Right renal pelvis (tissue), 4 donors: Measurements from ENCODE around the gene TFDP1. TPM values are rescaled to one million over a fixed set of nuclear protein-coding genes. Genes with fewer than 3 reads are reported as not detected.

Experiments used
- DNase-seq, 4 donors: peaks; one replicate each; pipeline ENCODE4 v3.0.0-alpha.2; 2013; ENCODE audit warnings: low read depth in 4 of 4, low spot score in 3 of 4, missing footprints in 1 of 4
- polyA plus RNA-seq, 4 donors: library from polyadenylated mRNA; unstranded; fragments of 120-200 nt; gene quantifications; one replicate each; pipeline ENCODE4 v1.2.1, GENCODE V29; 2013; ENCODE audit not compliant: insufficient read length in 4 of 4

The TFDP1 gene
- polyA plus RNA-seq, 4 donors = 85.0 to 101 (median 90.7) TPM

DNA sequence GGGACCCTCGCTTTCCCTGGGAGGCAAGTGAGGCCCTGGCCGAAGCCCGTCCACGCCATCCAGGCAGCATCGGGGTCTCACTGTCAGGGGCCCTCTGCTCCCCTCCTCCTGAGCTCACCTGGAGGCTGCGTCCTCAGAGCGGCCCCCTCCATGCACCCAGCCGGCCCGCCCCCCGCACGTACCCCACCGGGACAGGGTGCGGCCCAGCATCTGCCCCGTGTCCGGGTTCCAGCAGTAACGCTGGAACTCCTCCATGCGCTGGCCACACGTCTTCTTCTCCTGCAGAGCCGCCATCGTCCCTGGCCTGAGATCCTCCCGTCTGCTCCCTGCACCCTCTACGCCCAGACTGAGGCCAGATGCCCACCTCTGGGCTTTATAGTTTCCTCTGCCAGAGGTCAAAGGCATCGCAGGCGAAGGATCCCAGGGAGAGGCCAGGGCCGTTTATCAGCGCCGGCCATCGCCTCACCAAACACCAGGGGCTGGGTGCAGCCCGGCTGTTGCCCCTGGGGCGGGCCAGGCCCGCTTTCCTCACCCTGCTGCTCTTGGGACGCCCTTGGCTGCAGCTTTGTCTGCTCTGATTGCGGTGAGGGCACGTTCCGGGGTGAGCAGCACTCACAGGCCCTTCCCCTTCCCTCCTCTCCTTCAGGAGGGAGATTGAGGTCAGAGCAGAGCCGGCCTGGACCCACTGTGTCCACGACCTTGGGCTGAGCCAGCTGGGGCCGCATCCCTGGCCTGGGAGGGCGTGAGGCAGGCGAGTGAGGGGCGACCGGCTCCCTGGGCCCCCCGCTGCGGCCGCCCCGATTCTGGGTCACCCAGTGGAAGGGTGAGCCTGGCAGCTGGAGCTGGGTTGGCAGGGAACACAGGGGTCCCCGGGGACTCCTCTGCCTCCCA lies 73.5 kb downstream of the TFDP1 start, which contains the start of gene ATP4B:
Gene ATP4B, minus strand, starts transcription at position 348 of the 891 bp plus-strand sequence. Its CDS starts 54 bp downstream, at position 294.
- no peak for DNase-seq

DNA sequence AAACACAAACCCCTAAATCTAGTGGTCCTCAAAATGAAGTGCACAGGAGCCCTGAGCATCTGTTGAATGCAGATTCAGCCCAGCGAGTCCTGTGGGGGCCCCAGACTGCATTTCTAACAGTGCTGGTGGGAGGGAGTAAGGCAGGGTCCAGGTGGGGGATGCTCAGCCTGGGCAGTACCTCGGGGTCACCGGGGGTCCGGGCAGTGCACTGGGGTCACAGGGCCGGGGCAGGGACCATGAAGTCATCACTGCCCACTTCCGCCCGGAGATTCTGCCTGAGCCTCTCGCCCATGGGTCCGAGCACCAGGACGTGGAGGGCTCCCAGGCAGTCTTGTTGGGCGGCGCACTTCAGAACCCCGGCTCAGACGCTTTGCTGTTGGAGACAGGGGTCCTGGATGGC lies 74.3 kb downstream of the TFDP1 start:
- no peak for DNase-seq

- DNase-seq = no peak
Observed at GRCh38 chr13:113659337-113659736, 74.8 kb downstream of the TFDP1 start.

DNA sequence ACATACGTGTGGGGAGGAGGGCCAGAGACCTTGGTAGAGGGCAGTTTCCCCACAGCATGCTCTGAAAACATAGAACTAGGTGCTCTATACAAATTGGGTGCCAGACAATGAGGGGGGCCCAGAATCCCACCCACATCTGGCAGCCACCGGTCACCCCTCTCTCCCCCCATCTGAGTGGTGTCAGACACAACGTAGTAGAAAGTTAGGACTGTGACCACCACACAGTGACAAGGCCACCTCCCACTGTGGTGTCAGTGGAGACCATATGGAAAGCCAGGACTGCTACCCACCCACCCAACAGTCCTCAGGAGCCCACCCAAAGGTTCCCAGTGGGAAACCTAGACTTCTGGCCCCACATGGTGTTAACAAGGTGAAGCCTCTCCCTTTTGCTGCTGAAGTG lies 75.5 kb downstream of the TFDP1 start:
- DNase-seq = no peak

- DNase-seq = no peak
Observed at GRCh38 chr13:113661509-113661908, 77.0 kb downstream of the TFDP1 start.

DNA sequence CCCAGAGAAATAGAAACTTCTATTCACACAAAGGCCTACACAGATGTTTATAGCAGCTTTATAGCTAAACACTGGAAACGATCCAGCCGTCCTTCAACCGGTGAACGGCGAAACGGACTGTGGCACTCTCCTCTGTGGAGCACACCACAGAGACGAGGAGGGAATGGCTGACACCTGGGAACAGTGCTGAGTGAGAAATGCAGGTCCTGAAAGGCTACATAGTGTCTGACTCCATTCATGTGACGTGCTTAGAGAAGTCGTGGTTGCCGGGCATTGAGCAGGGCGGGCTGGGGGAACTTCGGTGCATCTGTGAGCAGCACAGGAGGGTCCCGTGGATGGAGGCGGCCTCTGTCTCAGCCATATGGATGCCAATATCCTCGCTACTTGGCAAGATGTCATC lies 79.4 kb downstream of the TFDP1 start:
- DNase-seq = no peak

GRCh38 chr13:113664751-113665596 lies 80.4 kb downstream of the TFDP1 start:
- DNase-seq = no peak

- DNase-seq = no peak
Observed at GRCh38 chr13:113665597-113666328, 81.2 kb downstream of the TFDP1 start.

- no peak for DNase-seq
Observed at GRCh38 chr13:113666329-113666670, 81.7 kb downstream of the TFDP1 start.

GRCh38 chr13:113666951-113667701 lies 82.6 kb downstream of the TFDP1 start, which contains the start of gene GRK1:
Gene GRK1, plus strand, starts transcription at chr13:113667219. Its CDS starts 168 bp downstream, at chr13:113667387.
- no peak for DNase-seq

- no peak for DNase-seq
Observed at GRCh38 chr13:113667771-113668490, 83.4 kb downstream of the TFDP1 start.

DNA sequence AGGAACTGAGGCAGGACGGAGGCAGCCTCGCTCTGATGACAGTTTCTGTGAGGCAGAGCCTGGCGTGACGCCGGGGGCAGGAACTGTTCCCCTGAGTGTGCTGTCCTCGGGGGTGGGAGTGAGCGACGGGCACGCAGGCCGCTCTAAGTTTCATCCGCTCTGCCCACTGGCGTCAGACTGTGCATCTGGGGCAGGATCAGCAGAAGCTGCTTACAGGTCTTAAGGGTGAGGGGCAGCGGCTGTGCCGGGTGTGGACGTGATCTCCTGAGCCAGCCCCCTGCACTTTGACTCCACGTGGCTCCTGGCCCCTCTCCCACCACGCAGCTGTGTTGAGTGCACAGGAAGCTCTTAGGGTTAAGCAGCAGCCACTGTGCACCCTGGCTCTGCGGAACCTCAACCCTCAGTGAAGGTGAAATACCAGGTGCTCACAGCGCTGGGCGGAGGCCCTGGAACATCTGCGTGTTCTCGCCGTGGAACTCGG lies 84.0 kb downstream of the TFDP1 start:
- DNase-seq = no peak

- no peak for DNase-seq
Observed at GRCh38 chr13:113669231-113669754, 84.7 kb downstream of the TFDP1 start.

DNA sequence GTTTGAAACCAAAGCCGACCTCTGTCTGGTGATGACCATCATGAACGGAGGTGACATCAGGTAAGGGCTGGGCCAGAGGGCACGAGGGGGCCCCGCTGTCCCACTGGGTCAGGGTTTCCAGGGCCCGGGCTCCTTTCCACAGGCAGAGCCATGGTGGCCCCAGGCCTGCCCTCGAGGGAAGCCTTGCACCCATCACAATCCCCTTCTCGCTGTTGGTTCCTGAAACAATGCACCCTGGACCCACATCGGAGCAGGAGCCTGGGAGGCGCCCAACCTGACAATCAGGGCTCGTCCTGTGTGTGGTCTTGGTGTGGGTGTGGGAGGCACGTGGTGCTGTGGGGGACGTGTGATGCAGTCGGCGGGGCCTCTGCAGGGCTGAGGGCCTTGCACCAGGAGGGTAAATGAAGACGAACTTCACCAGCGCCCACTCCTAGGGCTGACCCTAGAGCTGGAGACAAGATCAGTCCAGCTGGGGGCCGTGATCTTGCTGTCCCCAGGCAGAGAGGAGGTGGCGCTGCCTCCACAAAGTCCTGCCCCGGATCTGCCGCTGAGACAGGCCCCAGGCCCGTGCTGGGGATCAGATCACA lies 85.3 kb downstream of the TFDP1 start:
- DNase-seq = no peak

- DNase-seq = no peak
Observed at GRCh38 chr13:113670541-113670940, 86.0 kb downstream of the TFDP1 start.

DNA sequence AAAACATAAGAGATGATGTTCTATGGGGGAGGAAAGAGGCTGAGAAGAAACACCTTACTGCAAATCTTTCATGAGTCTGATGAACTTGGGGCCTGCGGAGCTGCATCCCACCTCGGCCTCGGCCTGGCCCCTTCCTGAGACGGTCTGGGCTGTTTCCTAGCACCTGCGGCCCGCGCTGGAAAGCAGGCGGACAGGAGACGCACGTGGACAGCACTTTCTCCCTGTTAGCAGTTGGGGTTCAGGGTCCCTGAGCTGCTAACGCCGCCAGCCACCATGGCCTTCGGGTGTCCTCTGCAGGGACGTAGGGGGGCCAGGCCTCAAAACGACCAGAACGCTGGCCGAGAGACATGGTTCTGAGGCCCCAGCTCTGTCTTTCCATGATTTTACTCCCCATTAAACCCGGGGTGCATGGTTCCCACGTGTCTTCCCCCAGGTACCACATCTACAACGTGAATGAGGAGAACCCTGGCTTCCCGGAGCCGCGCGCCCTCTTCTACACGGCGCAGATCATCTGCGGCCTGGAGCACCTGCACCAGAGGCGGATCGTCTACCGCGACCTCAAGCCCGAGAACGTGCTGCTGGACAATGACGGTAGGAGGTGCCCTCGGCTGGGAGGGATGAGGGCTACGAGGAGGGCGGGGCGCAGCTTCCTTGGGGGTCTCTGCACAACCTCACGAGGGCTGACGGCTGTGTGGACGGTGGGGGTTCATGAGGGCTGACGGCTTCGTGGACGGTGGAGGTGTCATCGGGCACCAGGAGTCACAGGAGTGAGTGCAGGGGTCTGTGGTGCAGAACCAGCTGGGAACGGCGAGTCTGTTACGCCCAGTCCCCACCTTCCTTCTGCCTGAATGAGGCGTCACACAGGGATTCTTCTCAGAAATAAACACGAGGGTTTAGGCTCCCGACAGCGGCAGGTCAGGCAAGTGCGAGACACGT lies 86.8 kb downstream of the TFDP1 start:
- no peak for DNase-seq

DNA sequence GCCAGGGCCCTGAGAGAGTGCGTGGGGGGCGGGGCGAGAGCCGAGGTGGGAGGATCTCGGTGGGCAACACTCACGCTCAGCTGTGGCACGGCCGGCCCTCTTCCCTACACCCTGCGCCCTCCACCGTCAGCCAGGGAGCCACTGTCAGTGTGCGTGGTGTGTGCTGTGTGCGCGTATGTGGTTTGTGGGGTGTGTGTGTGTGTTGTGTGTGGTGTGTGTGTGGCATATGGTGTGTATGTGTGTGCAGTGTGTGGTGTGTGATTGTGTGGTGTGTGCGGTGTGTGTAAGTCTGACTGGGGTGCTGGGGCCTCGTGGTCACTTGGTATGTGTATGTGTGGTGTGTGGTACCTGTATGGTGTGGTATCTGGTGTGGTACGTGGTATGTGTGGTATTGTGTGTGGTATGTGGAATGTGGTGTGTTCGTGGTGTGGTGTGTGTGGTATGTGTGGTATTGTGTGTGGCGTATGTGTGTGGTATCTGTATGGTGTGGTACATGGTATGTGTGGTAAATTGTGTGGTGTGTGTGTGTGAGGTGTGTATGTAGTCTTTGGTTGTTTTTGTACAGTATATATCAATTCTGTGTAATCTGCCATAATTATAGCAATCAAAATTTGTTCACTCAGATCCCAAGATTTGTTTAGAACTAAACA lies 87.6 kb downstream of the TFDP1 start:
- no peak for DNase-seq
